Right forelimb (tissue), 1 donor: Measurements from ENCODE around the gene BEST1.

Source experiments
- DNase-seq: peaks from one replicate; pipeline ENCODE4 v3.0.0-alpha.2; 2018

Gene BEST1

GRCh38 chr11:61964666-61965271, 14.6 kb downstream of the BEST1 start:
- DNase-seq: peak; percentile 4

- peak; percentile 54 for DNase-seq
These were observed 16.6 kb downstream of the BEST1 start for GRCh38 chr11:61966734-61967115.

GRCh38 chr11:61967116-61967923, 17.2 kb downstream of the BEST1 start, which contains the start of gene FTH1:
FTH1 (minus strand) TSS chr11:61967634; CDS start chr11:61967425, 209 bp downstream.
- DNase-seq: peak; percentile 93

GRCh38 chr11:61967924-61968757, 18.0 kb downstream of the BEST1 start:
- DNase-seq: peak; percentile 73

GRCh38 chr11:61968758-61969390, 18.7 kb downstream of the BEST1 start:
- DNase-seq: no peak

- no peak for DNase-seq
These were observed 19.2 kb downstream of the BEST1 start for GRCh38 chr11:61969391-61969758.

GRCh38 chr11:61969838-61970662, 19.9 kb downstream of the BEST1 start:
- no peak for DNase-seq

- peak; percentile 97 for DNase-seq
These were observed 21.3 kb downstream of the BEST1 start for GRCh38 chr11:61971248-61972111.

GRCh38 chr11:61972112-61972671, 22.0 kb downstream of the BEST1 start:
- no peak for DNase-seq

GRCh38 chr11:61972672-61973475, 22.7 kb downstream of the BEST1 start:
- no peak for DNase-seq

GRCh38 chr11:61973476-61974162, 23.5 kb downstream of the BEST1 start:
- DNase-seq: no peak

- DNase-seq: peak; percentile 55
These were observed 24.8 kb downstream of the BEST1 start for GRCh38 chr11:61974766-61975631.

- no peak for DNase-seq
These were observed 25.7 kb downstream of the BEST1 start for GRCh38 chr11:61975638-61976419.

- no peak for DNase-seq
These were observed 26.3 kb downstream of the BEST1 start for GRCh38 chr11:61976420-61976800.

- no peak for DNase-seq
These were observed 26.8 kb downstream of the BEST1 start for GRCh38 chr11:61976813-61977475.
